GM23248 (cell line): ENCODE measurements around the gene MORN1.

Source experiments
- EZH2 ChIP-seq: fragments of 200-600 bp; sonication (generic); IDR thresholded peaks from 2 replicates; pipeline ENCODE4 v1.6.1; 2018; ENCODE audit warnings: antibody characterized with exemption, mild to moderate bottlenecking; ENCODE audit not compliant: insufficient read depth, poor library complexity, severe bottlenecking
- EZH2phosphoT487 ChIP-seq: fragments of 200-600 bp; sonication (generic); IDR thresholded peaks from 2 replicates; pipeline ENCODE4 v1.6.1; 2018; ENCODE audit warnings: antibody characterized with exemption, moderate library complexity, mild to moderate bottlenecking, low read depth; ENCODE audit not compliant: insufficient read depth

DNA sequence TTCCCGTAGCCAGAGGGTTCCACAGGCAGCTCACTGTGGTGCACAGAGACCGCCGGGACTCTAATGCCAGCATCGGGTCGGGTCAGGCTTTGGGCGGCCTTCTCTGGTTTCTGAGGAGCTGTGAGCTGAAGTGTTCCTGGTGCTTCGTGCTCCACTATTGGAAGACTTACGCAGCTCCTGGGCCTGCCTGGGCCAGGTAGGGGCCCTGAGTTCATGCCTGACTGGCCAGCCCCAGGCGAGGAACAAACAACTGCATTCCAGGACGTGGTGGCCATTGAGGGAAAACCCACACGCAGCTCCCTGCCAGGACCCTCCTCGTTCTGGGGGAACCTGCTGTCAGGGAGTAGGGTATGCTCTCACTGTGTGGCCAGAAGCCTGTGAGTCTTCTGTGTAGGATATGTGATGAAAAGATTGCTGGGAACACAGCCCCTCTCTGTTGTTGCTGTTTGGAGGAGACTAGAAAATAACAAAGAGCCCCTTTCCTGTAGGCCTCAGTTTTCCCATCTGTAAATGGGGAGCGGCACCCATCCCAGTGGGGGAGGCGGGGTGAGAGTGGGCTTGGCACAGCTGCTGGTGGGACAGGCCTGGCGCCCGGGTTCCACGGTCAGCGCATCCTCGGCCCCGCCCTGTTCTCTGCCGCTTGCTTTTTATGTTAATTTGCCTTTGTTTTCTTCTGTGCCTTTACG lies 8.7 kb upstream of the MORN1 start:
- no peak for TF ChIP-seq EZH2
- TF ChIP-seq EZH2phosphoT487, result no peak
